Measurements from ENCODE around the gene SEMG1. TPM values are rescaled to one million over a fixed set of nuclear protein-coding genes. Genes with fewer than 3 reads are reported as not detected.

SEMG1 gene
- not detected for polyA plus RNA-seq (2013, experiment 1 of 2)
- not detected for polyA plus RNA-seq (2013, experiment 2 of 2)

- 17 to 60% methylated on average over 1 of the region's 1 CpG for WGBS, 2 experiments (ENCODE audit: insufficient coverage in 2 of 2)
- no peaks in the 10 kb centered on the region for H3K36me3 ChIP-seq (ENCODE audit: control insufficient read depth, insufficient read depth, low read length)
- no peaks in the 10 kb centered on the region for H3K4me1 ChIP-seq (ENCODE audit: control insufficient read depth, insufficient read depth, low read length, poor library complexity, severe bottlenecking)
- H3K4me3 ChIP-seq (ENCODE audit: extremely low read depth, insufficient read depth, low read length, poor library complexity, severe bottlenecking), result no peak within 1 kb of the TSS
- no peak within 1 kb of the TSS for H3K27ac ChIP-seq (ENCODE audit: low read depth, low read length, severe bottlenecking)
- no peaks in the 10 kb centered on the region for H3K9me3 ChIP-seq (ENCODE audit: control insufficient read depth, low read length)
These were observed at the start of gene SEMG1 for GRCh38 chr20:45206725-45207124. Gene SEMG1 (plus strand): TSS chr20:45207033. CDS start chr20:45207054, 21 bp downstream.

GRCh38 chr20:45157962-45158361, 48.9 kb upstream of the SEMG1 start:
- Histone ChIP-seq H3K4me1 (ENCODE audit: control insufficient read depth, insufficient read depth, low read length, poor library complexity, severe bottlenecking) (no peaks in the 10 kb centered on the region), H3K4me3 (ENCODE audit: extremely low read depth, insufficient read depth, low read length, poor library complexity, severe bottlenecking) (no peak overlapping the region), H3K9me3 (ENCODE audit: control insufficient read depth, low read length) (peaks cover 14% of the 10 kb centered on the region), H3K27ac (ENCODE audit: low read depth, low read length, severe bottlenecking) (no peak overlapping the region), H3K36me3 (ENCODE audit: control insufficient read depth, insufficient read depth, low read length) (no peaks in the 10 kb centered on the region)
- 50 to 67% methylated on average over 1 of the region's 1 CpG for WGBS, 2 experiments (ENCODE audit: insufficient coverage in 2 of 2)

GRCh38 chr20:45163083-45163803, 43.6 kb upstream of the SEMG1 start:
- Histone ChIP-seq H3K9me3 (ENCODE audit: control insufficient read depth, low read length) (peaks cover 6% of the 10 kb centered on the region), H3K4me3 (ENCODE audit: extremely low read depth, insufficient read depth, low read length, poor library complexity, severe bottlenecking) (no peak overlapping the region), H3K27ac (ENCODE audit: low read depth, low read length, severe bottlenecking) (no peak overlapping the region), H3K4me1 (ENCODE audit: control insufficient read depth, insufficient read depth, low read length, poor library complexity, severe bottlenecking) (no peaks in the 10 kb centered on the region), H3K36me3 (ENCODE audit: control insufficient read depth, insufficient read depth, low read length) (no peaks in the 10 kb centered on the region)
- WGBS, 2 experiments (ENCODE audit: insufficient coverage in 2 of 2), result 78 to 88% methylated on average over 1 of the region's 1 CpG

GRCh38 chr20:45164906-45165305, 41.9 kb upstream of the SEMG1 start:
- H3K9me3 ChIP-seq (ENCODE audit: control insufficient read depth, low read length), result no peaks in the 10 kb centered on the region
- no peaks in the 10 kb centered on the region for H3K36me3 ChIP-seq (ENCODE audit: control insufficient read depth, insufficient read depth, low read length)
- no peaks in the 10 kb centered on the region for H3K4me1 ChIP-seq (ENCODE audit: control insufficient read depth, insufficient read depth, low read length, poor library complexity, severe bottlenecking)
- no peak overlapping the region for H3K4me3 ChIP-seq (ENCODE audit: extremely low read depth, insufficient read depth, low read length, poor library complexity, severe bottlenecking)
- WGBS, 2 experiments (ENCODE audit: insufficient coverage in 2 of 2), result 80% methylated on average over 1 of the region's 1 CpG; no CpG with 5 or more reads in 1 of the 2 experiments
- H3K27ac ChIP-seq (ENCODE audit: low read depth, low read length, severe bottlenecking), result no peak overlapping the region

- H3K4me3 ChIP-seq (ENCODE audit: extremely low read depth, insufficient read depth, low read length, poor library complexity, severe bottlenecking), result no peak overlapping the region
- H3K4me1 ChIP-seq (ENCODE audit: control insufficient read depth, insufficient read depth, low read length, poor library complexity, severe bottlenecking), result no peaks in the 10 kb centered on the region
- WGBS, 2 experiments (ENCODE audit: insufficient coverage in 2 of 2), result 60 to 67% methylated on average over 1 of the region's 1 CpG
- no peaks in the 10 kb centered on the region for H3K36me3 ChIP-seq (ENCODE audit: control insufficient read depth, insufficient read depth, low read length)
- no peaks in the 10 kb centered on the region for H3K9me3 ChIP-seq (ENCODE audit: control insufficient read depth, low read length)
- no peak overlapping the region for H3K27ac ChIP-seq (ENCODE audit: low read depth, low read length, severe bottlenecking)
These were observed 33.3 kb upstream of the SEMG1 start for GRCh38 chr20:45173522-45173921.

GRCh38 chr20:45174434-45175364, 32.1 kb upstream of the SEMG1 start, which contains the start of gene PI3:
Gene PI3 (plus strand): TSS chr20:45174902. CDS start chr20:45174923, 21 bp downstream.
- WGBS, 2 experiments (ENCODE audit: insufficient coverage in 2 of 2), result 77 to 90% methylated on average over 4 to 5 of the region's 8 CpGs
- H3K4me1 ChIP-seq (ENCODE audit: control insufficient read depth, insufficient read depth, low read length, poor library complexity, severe bottlenecking), result no peaks in the 10 kb centered on the region
- H3K27ac ChIP-seq (ENCODE audit: low read depth, low read length, severe bottlenecking), result no peak within 1 kb of the TSS
- no peak within 1 kb of the TSS for H3K4me3 ChIP-seq (ENCODE audit: extremely low read depth, insufficient read depth, low read length, poor library complexity, severe bottlenecking)
- H3K9me3 ChIP-seq (ENCODE audit: control insufficient read depth, low read length), result no peaks in the 10 kb centered on the region
- no peaks in the 10 kb centered on the region for H3K36me3 ChIP-seq (ENCODE audit: control insufficient read depth, insufficient read depth, low read length)

GRCh38 chr20:45176526-45177267, 30.1 kb upstream of the SEMG1 start:
- Histone ChIP-seq H3K27ac (ENCODE audit: low read depth, low read length, severe bottlenecking) (no peak overlapping the region), H3K36me3 (ENCODE audit: control insufficient read depth, insufficient read depth, low read length) (no peaks in the 10 kb centered on the region), H3K9me3 (ENCODE audit: control insufficient read depth, low read length) (no peaks in the 10 kb centered on the region), H3K4me1 (ENCODE audit: control insufficient read depth, insufficient read depth, low read length, poor library complexity, severe bottlenecking) (no peaks in the 10 kb centered on the region), H3K4me3 (ENCODE audit: extremely low read depth, insufficient read depth, low read length, poor library complexity, severe bottlenecking) (no peak overlapping the region)
- 89 to 94% methylated on average over 2 of the region's 4 CpGs for WGBS, 2 experiments (ENCODE audit: insufficient coverage in 2 of 2)

GRCh38 chr20:45179166-45179565, 27.7 kb upstream of the SEMG1 start:
- H3K36me3 ChIP-seq (ENCODE audit: control insufficient read depth, insufficient read depth, low read length), result no peaks in the 10 kb centered on the region
- WGBS, 2 experiments (ENCODE audit: insufficient coverage in 2 of 2), result 100% methylated on average over 1 to 2 of the region's 2 CpGs

GRCh38 chr20:45181639-45182038, 25.2 kb upstream of the SEMG1 start:
- WGBS, 2 experiments (ENCODE audit: insufficient coverage in 2 of 2), result 85 to 95% methylated on average over 2 of the region's 2 CpGs
- Histone ChIP-seq H3K9me3 (ENCODE audit: control insufficient read depth, low read length) (no peaks in the 10 kb centered on the region), H3K4me3 (ENCODE audit: extremely low read depth, insufficient read depth, low read length, poor library complexity, severe bottlenecking) (no peak overlapping the region), H3K36me3 (ENCODE audit: control insufficient read depth, insufficient read depth, low read length) (no peaks in the 10 kb centered on the region), H3K4me1 (ENCODE audit: control insufficient read depth, insufficient read depth, low read length, poor library complexity, severe bottlenecking) (no peaks in the 10 kb centered on the region), H3K27ac (ENCODE audit: low read depth, low read length, severe bottlenecking) (no peak overlapping the region)

More at GRCh38 chr20:45179166-45179565, 27.7 kb upstream of the SEMG1 start:
- no peaks in the 10 kb centered on the region for H3K4me1 ChIP-seq (ENCODE audit: control insufficient read depth, insufficient read depth, low read length, poor library complexity, severe bottlenecking)
- H3K27ac ChIP-seq (ENCODE audit: low read depth, low read length, severe bottlenecking), result no peak overlapping the region
- H3K4me3 ChIP-seq (ENCODE audit: extremely low read depth, insufficient read depth, low read length, poor library complexity, severe bottlenecking), result no peak overlapping the region
- no peaks in the 10 kb centered on the region for H3K9me3 ChIP-seq (ENCODE audit: control insufficient read depth, low read length)

- H3K9me3 ChIP-seq (ENCODE audit: control insufficient read depth, low read length), result no peaks in the 10 kb centered on the region
- no peaks in the 10 kb centered on the region for H3K4me1 ChIP-seq (ENCODE audit: control insufficient read depth, insufficient read depth, low read length, poor library complexity, severe bottlenecking)
- H3K27ac ChIP-seq (ENCODE audit: low read depth, low read length, severe bottlenecking), result no peak overlapping the region
- WGBS, 2 experiments (ENCODE audit: insufficient coverage in 2 of 2), result no CpG with 5 or more reads among the region's 2 CpGs
- no peaks in the 10 kb centered on the region for H3K36me3 ChIP-seq (ENCODE audit: control insufficient read depth, insufficient read depth, low read length)
- no peak overlapping the region for H3K4me3 ChIP-seq (ENCODE audit: extremely low read depth, insufficient read depth, low read length, poor library complexity, severe bottlenecking)
These were observed 23.7 kb upstream of the SEMG1 start for GRCh38 chr20:45183084-45183483.

Data from mesodermal cell (in vitro differentiated cells).